MCF 10A (cell line): ENCODE measurements around the gene CRK. TPM values are rescaled to one million over a fixed set of nuclear protein-coding genes. Genes with fewer than 3 reads are reported as not detected.

Experiments
- Bru-seq: library from RNA; stranded (reverse); fragments of 400-500 nt; gene quantifications from one replicate; lab custom pipeline; 2021; lab: Mats Ljungman, UMichigan
- BruChase-seq, 2 experiments: library from RNA; stranded (reverse); fragments of 400-500 nt; gene quantifications; one replicate each; lab custom pipeline; 2021; lab: Mats Ljungman, UMichigan
- BruUV-seq: library from RNA; stranded (reverse); fragments of 400-500 nt; replicated peaks from 2 replicates; lab custom pipeline; 2021; lab: Mats Ljungman, UMichigan
- CTCF ChIA-PET: fragments of 300-600 bp; sonication (Branson Sonifier 250); formaldehyde crosslinking; extraction: SDS; loops from one replicate; lab custom pipeline; 2021; ENCODE audit warnings: antibody characterized with exemption, inconsistent platforms; lab: Yijun Ruan, JAX
- POLR2A ChIA-PET: fragments of 300-600, 350-650 bp; sonication (Branson Sonifier 250); formaldehyde crosslinking; extraction: SDS; loops from one replicate; lab custom pipeline; 2020; ENCODE audit warnings: antibody characterized with exemption, inconsistent platforms; lab: Yijun Ruan, JAX
- DNase-seq: peaks from one replicate; pipeline ENCODE4 v3.0.0-alpha.2; 2018; ENCODE audit not compliant: unreplicated experiment
- H3K27ac Mint-ChIP-seq: one replicate; pipeline ENCODE4 v1.8.0; 2022; ENCODE audit warnings: mild to moderate bottlenecking, low read depth, mixed read lengths; ENCODE audit not compliant: unreplicated experiment
- H3K27me3 Mint-ChIP-seq: one replicate; pipeline ENCODE4 v1.8.0; 2022; ENCODE audit warnings: mixed read lengths; ENCODE audit not compliant: insufficient read depth, unreplicated experiment
- H3K36me3 Mint-ChIP-seq: one replicate; pipeline ENCODE4 v1.8.0; 2022; ENCODE audit warnings: mild to moderate bottlenecking, moderate library complexity, mixed read lengths; ENCODE audit not compliant: insufficient read depth, unreplicated experiment
- H3K4me1 Mint-ChIP-seq: one replicate; pipeline ENCODE4 v1.8.0; 2022; ENCODE audit warnings: mixed read lengths; ENCODE audit not compliant: insufficient read depth, unreplicated experiment
- H3K4me3 Mint-ChIP-seq: one replicate; pipeline ENCODE4 v1.8.0; 2022; ENCODE audit warnings: mild to moderate bottlenecking, moderate library complexity, mixed read lengths; ENCODE audit not compliant: unreplicated experiment
- H3K9me3 Mint-ChIP-seq: one replicate; pipeline ENCODE4 v1.8.0; 2022; ENCODE audit warnings: mixed read lengths; ENCODE audit not compliant: unreplicated experiment
- intact Hi-C: fragments of 100-400 bp; cut with micrococcal nuclease; formaldehyde crosslinking; loops from 2 replicates; pipeline ENCODE4 v1.14.1; 2022
- long read RNA-seq: library from polyadenylated mRNA; stranded (forward); transcript quantifications from one replicate; pipeline ENCODE4 v2.0.0, GENCODE V29; 2022
- total RNA-seq: library from RNA; stranded (reverse); gene quantifications from 2 replicates; pipeline ENCODE4 v1.2.3, GENCODE V29; 2022
- TF ChIP-seq, protein P1 (sequence below): fragments of 200-600 bp; IDR thresholded peaks from one replicate; pipeline ENCODE4 v1.8.0; 2022; ENCODE audit warnings: antibody characterized with exemption, mild to moderate bottlenecking; ENCODE audit not compliant: unreplicated experiment

The CRK gene
- total RNA-seq (70.6 and 82.9 TPM in 2 replicates), Bru-seq, nascent RNA (percentile 79 among the genes with signal in this experiment), BruChase-seq, experiment 1, labeled RNA remaining after a 6-hour chase (percentile 96 among the genes with signal in this experiment), BruChase-seq, experiment 2, labeled RNA remaining after a 2-hour chase (percentile 93 among the genes with signal in this experiment)
- long read RNA-seq, transcript CRK-201 (3 exons, 3,880 nt), result minor isoform, 72 of 236 reads
- long read RNA-seq, transcript CRK-202 (3 exons, 3,675 nt), result major isoform, 148 of 236 reads
- long read RNA-seq, partial matches to known transcripts, result 5 of 236 reads
- long read RNA-seq, other reads (novel, unspliced or antisense), result 11 of 236 reads

DNA sequence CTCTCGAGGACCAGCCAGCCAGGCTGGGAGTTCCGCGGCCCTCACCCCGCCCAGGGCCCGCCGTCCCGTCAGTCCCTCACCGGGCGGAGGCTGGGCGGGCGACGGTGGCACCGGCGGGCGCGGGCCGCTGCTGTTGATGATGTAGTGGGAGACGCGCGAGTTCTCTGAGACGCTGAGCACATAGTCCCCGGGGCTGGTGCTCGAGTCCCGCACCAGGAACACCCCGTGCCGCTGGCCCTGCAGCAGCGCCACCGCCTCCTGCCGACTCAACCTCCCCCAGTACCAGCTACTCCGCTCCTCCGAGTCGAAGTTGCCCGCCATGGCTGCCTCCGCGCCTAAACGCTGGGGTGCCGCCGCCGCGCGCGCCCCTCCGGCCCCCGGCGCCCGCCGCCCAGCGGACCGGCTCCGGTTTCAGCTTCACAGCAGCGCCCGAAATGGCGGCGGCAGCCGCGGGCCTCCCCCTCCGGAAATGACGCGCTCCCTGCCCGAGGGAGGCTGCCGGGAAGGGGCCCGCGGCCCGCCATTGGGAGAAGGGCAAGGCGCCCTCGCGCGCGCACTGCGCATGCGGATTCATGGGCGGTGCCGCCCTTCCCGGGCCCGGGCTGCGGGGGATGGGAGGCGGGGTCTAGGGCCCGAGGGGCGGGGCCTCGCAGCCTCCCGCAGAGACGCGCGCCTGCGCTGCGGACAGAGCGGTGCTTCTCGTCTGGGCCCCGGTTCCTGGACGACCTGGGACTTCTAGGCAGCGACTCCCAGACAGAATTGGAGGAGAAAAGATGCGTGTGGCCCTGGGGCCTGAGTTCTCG, at the start of gene CRK:
TSS of gene CRK (minus strand) at position 436 of the 803 bp plus-strand sequence. CDS start at position 321, 115 bp downstream.
- H3K36me3 Mint-ChIP-seq, result peaks cover 32% of the 10 kb centered on the region
- intact Hi-C loops, result loop anchor here (1.0 to 5.0 kb wide), 4 partner anchors 34 to 107 kb away; partner anchors contain the start of genes PITPNA and YWHAE
- ChIA-PET CTCF (interaction anchor here (0.6 to 1.0 kb wide), 2 partner anchors 33 to 91 kb away, joined by 3 read pairs; no protein-coding TSS in a partner anchor), POLR2A (interaction anchor here (0.5 to 4.8 kb wide), 27 partner anchors 15 to 172 kb away, joined by 3 to 46 read pairs (median 5); partner anchors contain the start of genes INPP5K, MYO1C and YWHAE)
- DNase-seq, result peak; percentile 96
- H3K4me1 Mint-ChIP-seq, result peaks cover 16% of the 10 kb centered on the region
- TF ChIP-seq, protein P1, sequence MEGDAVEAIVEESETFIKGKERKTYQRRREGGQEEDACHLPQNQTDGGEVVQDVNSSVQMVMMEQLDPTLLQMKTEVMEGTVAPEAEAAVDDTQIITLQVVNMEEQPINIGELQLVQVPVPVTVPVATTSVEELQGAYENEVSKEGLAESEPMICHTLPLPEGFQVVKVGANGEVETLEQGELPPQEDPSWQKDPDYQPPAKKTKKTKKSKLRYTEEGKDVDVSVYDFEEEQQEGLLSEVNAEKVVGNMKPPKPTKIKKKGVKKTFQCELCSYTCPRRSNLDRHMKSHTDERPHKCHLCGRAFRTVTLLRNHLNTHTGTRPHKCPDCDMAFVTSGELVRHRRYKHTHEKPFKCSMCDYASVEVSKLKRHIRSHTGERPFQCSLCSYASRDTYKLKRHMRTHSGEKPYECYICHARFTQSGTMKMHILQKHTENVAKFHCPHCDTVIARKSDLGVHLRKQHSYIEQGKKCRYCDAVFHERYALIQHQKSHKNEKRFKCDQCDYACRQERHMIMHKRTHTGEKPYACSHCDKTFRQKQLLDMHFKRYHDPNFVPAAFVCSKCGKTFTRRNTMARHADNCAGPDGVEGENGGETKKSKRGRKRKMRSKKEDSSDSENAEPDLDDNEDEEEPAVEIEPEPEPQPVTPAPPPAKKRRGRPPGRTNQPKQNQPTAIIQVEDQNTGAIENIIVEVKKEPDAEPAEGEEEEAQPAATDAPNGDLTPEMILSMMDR, result no peak
- H3K27ac Mint-ChIP-seq, result peak within 1 kb of the TSS; percentile 76
- no peaks in the 10 kb centered on the region for H3K27me3 Mint-ChIP-seq
- BruUV-seq, result no TSS peak
- peak within 1 kb of the TSS; percentile 85 for H3K4me3 Mint-ChIP-seq
- no peaks in the 10 kb centered on the region for H3K9me3 Mint-ChIP-seq

DNA sequence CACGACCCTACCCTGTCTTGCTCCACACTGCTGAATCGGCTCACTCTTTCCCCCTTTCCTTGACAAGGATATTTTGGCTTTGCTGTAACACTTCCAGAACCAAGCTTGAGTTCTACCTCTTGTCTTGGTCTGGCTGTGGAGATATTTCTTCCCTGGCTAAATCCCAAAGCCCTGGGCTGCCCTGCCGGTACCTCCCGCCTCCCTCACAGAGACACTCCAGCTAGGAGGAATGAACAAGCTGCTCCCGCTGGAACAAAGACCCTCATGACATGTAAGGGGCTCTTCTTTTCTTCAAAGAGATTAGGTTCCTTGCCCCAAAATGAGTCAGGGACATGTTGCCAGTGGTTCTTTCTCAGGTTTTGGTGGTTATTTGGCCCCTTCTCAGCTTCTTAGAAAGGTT, 49.6 kb upstream of the CRK start:
- H3K36me3 Mint-ChIP-seq, result peaks cover 27% of the 10 kb centered on the region

DNA sequence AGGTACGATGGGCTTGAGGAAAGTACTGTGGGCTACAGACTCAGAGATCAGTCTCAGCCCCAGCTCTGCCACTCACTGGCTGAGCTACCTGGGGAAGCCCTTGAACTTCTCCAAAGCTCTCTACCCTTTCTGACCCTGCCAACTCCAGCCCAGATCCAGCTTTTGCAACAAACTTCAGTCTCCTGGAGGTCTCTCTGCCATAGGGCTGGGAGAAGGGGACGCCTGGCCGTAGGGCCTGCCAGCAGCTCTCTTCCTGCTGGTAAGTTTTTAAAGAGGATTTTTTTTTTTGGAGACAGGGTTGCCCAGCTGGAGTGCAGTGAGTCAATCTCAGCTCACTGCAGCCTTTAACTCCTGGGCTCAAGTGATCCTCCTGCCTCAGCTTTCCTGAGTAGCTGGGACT, 48.8 kb upstream of the CRK start:
- Mint-ChIP-seq H3K4me3 (no peak overlapping the region), H3K36me3 (peaks cover 27% of the 10 kb centered on the region), H3K27me3 (no peaks in the 10 kb centered on the region), H3K4me1 (no peaks in the 10 kb centered on the region), H3K27ac (no peak overlapping the region), H3K9me3 (no peaks in the 10 kb centered on the region)
- DNase-seq, result no peak
- intact Hi-C loops, result no loop called here
- BruUV-seq, result no TSS peak
- TF ChIP-seq, protein P1, result no peak
- POLR2A ChIA-PET, result interaction anchor here (1.0 to 4.2 kb wide), 3 partner anchors 9 to 81 kb away, joined by 3 to 18 read pairs (median 3); partner anchors contain the start of gene INPP5K
- CTCF ChIA-PET, result no interaction called here

More for the DNA sequence above, 49.6 kb upstream of the CRK start:
- ChIA-PET CTCF (no interaction called here), POLR2A (interaction anchor here (1.0 to 4.2 kb wide), 2 partner anchors 11 to 82 kb away, joined by 3 to 18 read pairs; partner anchors contain the start of gene INPP5K)
- H3K9me3 Mint-ChIP-seq, result no peaks in the 10 kb centered on the region
- no TSS peak for BruUV-seq
- intact Hi-C loops, result no loop called here
- no peaks in the 10 kb centered on the region for H3K4me1 Mint-ChIP-seq
- TF ChIP-seq, protein P1, result no peak
- H3K27me3 Mint-ChIP-seq, result no peaks in the 10 kb centered on the region
- H3K4me3 Mint-ChIP-seq, result no peak overlapping the region
- DNase-seq, result no peak
- H3K27ac Mint-ChIP-seq, result peak overlapping the region; percentile 65
